HG02852 (cell line): ENCODE results near the gene TRMT1.

ENCODE experiments used
- ATAC-seq: cut with Tn5 transposase; IDR thresholded peaks from one replicate; pipeline ENCODE4 v1.9.1; 2021; ENCODE audit warnings: mild to moderate bottlenecking, moderate library complexity; ENCODE audit not compliant: unreplicated experiment

The TRMT1 gene

DNA sequence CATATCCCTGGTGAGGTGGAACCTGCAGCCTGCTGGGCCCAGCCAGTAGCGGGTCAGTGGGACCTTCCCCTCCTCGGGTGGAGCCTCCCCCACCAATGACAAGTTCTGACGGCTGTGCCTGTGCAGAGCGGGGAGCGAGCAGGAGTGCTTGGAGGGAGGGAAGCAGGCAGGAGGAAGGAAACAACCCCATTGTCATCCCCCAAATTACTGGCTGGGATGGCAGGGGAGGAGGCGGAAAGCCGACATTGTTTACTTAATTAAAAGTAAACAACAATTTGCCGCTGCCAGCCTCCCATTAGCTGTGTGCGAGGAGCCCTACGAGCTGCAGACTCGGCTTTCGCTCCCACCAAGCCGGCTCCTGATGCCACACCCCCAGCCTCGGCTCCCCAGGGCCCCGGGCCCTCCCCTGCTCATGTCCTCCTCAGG, 59.4 kb downstream of the TRMT1 start:
- no peak for ATAC-seq

DNA sequence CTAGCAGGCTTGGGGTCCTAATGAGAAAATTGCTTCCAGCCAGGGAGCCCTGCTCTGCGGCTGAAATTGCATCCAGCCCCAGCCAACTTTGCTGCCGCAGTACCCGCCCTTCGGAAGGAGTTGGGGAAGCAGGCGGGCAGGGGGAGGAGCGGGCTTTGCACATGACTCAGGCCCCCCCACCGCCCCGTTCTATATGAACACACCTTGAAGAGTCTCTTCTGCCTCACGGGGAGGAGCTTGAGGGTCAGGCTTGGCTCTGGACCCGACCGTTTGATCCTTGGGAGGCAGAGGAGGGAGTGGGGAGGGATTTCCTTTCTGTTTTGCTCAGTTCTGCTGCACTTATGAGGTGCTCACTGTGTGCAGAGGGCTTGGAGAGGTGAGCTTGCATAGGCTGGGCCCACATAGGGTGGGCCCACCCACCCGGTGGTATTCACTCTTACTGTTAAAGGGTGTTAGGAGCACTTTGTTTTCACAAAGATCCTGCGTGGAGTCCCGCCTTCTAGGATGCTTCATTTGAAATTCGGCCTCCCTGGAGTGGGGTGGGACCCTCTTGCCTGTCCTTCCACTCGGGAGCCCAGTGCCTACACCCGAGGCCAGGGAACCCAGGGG, 60.4 kb downstream of the TRMT1 start:
- ATAC-seq = no peak

DNA sequence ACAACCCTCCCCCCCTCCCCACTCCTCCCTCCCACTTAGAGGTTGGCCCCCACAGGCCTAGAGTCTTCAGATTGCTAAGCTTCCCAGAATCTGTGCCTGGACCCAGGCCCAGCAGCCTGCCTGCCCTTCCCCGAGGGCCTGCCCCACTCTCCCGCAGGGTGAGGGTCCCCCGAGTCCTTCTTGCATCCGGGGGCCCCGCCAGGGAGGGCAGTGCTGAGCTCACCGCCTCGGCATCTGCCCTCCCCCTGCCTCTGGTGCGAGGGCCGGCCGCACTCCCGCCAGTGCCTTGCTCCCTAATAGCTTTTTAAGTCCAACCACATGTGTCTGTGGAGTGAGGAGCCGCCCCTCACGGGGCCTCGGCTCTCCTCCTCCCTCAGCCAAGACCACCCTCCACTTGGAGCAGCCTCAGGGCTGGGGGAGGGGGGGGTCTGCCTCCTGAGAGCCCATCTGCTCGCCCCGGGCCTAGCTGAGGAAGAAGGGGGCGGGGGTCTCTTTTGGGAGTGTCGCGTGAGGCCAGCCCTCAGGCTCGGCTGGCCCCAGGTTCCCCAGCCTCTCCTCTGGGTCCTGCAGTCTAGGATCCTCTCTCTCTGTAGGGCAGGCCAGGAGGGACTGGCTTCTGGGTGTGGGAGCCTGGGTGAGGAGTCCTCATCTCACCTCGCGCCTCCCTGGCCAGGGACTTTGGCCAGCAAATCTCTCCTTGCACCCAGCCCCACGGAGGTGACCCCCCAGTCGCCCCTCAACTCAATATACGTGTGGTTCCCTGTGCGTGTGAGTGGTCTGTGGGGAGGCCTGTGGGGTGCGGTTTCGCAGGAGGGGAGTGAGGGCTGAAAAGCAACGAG, 61.1 kb downstream of the TRMT1 start:
- ATAC-seq = no peak
